ENCODE measurements around the gene OVOL3.

The OVOL3 gene

GRCh38 chr19:36136964-36137686 is 26.2 kb downstream of the OVOL3 start:
- DNase-seq = peak; percentile 70

- DNase-seq = no peak
Measured at GRCh38 chr19:36139120-36139472, 28.2 kb downstream of the OVOL3 start.

- DNase-seq = peak; percentile 99
Measured at GRCh38 chr19:36139473-36140303, 28.7 kb downstream of the OVOL3 start, which contains the start of gene CAPNS1. Gene CAPNS1, plus strand, starts transcription at chr19:36140066. Its CDS starts 946 bp downstream, at chr19:36141012.

- peak; percentile 74 for DNase-seq
Measured at GRCh38 chr19:36140304-36141038, 29.5 kb downstream of the OVOL3 start.

- peak; percentile 93 for DNase-seq
Measured at GRCh38 chr19:36141039-36141927, 30.3 kb downstream of the OVOL3 start.

- DNase-seq = no peak
Measured at GRCh38 chr19:36142046-36142445, 31.1 kb downstream of the OVOL3 start.

GRCh38 chr19:36142496-36142895 is 31.6 kb downstream of the OVOL3 start:
- no peak for DNase-seq

- DNase-seq = no peak
Measured at GRCh38 chr19:36144624-36145023, 33.7 kb downstream of the OVOL3 start.

GRCh38 chr19:36149673-36150406 is 38.9 kb downstream of the OVOL3 start:
- DNase-seq = no peak

GRCh38 chr19:36150586-36150985 is 39.6 kb downstream of the OVOL3 start:
- no peak for DNase-seq

- DNase-seq = no peak
Measured at GRCh38 chr19:36151144-36152018, 40.4 kb downstream of the OVOL3 start.

- DNase-seq = no peak
Measured at GRCh38 chr19:36152019-36152351, 41.0 kb downstream of the OVOL3 start.

GRCh38 chr19:36152352-36153091 is 41.6 kb downstream of the OVOL3 start, which contains the start of gene COX7A1:
Gene COX7A1, minus strand, starts transcription at chr19:36152447. Its CDS starts 40 bp downstream, at chr19:36152407.
- no peak for DNase-seq

- no peak for DNase-seq
Measured at GRCh38 chr19:36153126-36153525, 42.2 kb downstream of the OVOL3 start.

GRCh38 chr19:36160821-36161596 is 50.1 kb downstream of the OVOL3 start:
- DNase-seq = no peak
